Breast epithelium (tissue), 3 donors: Measurements from ENCODE around the gene CYB5R3.

Experiments
- CTCF ChIP-seq, 3 donors: fragments of 450-650 bp; IDR thresholded peaks; one replicate each; pipeline ENCODE4 v1.5.1; 2016 to 2017; ENCODE audit warnings: antibody characterized with exemption in 3 of 3, mild to moderate bottlenecking in 3 of 3, moderate library complexity in 3 of 3
- POLR2AphosphoS5 ChIP-seq, 3 donors: sonication (generic); formaldehyde crosslinking; IDR thresholded peaks; one replicate each; pipeline ENCODE4 v1.6.1; 2017; ENCODE audit warnings: antibody characterized with exemption in 3 of 3

- TF ChIP-seq CTCF (IDR thresholded peaks at IDR 0.05) (no peak), POLR2AphosphoS5 (IDR thresholded peaks at IDR 0.05) (no peak)
These were observed 4.8 kb upstream of the CYB5R3 start for GRCh38 chr22:42653999-42654398.
